Panc1 (cell line): ENCODE results near the gene FGF19. TPM values are rescaled to one million over a fixed set of nuclear protein-coding genes. Genes with fewer than 3 reads are reported as not detected.

Experiments
- ATAC-seq: fragments of 200-7000 bp; cut with Tn5 transposase; 2 replicates; pipeline ENCODE4 v1.9.1; 2020; ENCODE audit warnings: mild to moderate bottlenecking, moderate library complexity
- BruUV-seq: library from RNA; stranded (reverse); fragments of 400-500 nt; replicated peaks from 2 replicates; lab custom pipeline; 2021; lab: Mats Ljungman, UMichigan
- CTCF ChIA-PET: fragments of 300-600 bp; sonication (Branson Sonifier 250); formaldehyde crosslinking; loops from one replicate; lab custom pipeline; 2022; ENCODE audit warnings: antibody characterized with exemption; lab: Charles Lee
- POLR2A ChIA-PET: fragments of 300-600 bp; sonication (Branson Sonifier 250); formaldehyde crosslinking; loops from one replicate; lab custom pipeline; 2022; ENCODE audit warnings: antibody characterized with exemption; lab: Charles Lee
- DNase-seq: peaks from one replicate; pipeline ENCODE4 v3.0.0-alpha.2; 2010; ENCODE audit warnings: low read depth, low spot score
- H3K27ac ChIP-seq: 2 replicates; pipeline ENCODE4 v1.5.1; 2011; ENCODE audit warnings: mild to moderate bottlenecking, low read length, inconsistent platforms
- H3K27me3 ChIP-seq: fragments of 200-500 bp; sonication (Bioruptor generic); 2 replicates; pipeline ENCODE4 v1.6.0; 2014; ENCODE audit warnings: low read length, inconsistent platforms; ENCODE audit not compliant: control insufficient read depth, insufficient read depth
- H3K36me3 ChIP-seq: fragments of 200-500 bp; sonication (Bioruptor generic); 2 replicates; pipeline ENCODE4 v1.5.1; 2014; ENCODE audit warnings: inconsistent platforms, mild to moderate bottlenecking, low read length, moderate library complexity; ENCODE audit not compliant: control insufficient read depth, insufficient read depth
- H3K4me1 ChIP-seq: 2 replicates; pipeline ENCODE4 v1.5.1; 2011; ENCODE audit warnings: inconsistent platforms, mild to moderate bottlenecking, low read length, moderate library complexity; ENCODE audit not compliant: control insufficient read depth, insufficient read depth
- H3K4me3 ChIP-seq, 2 experiments: 2 replicates each; pipeline ENCODE4 v1.5.1; 2011 to 2012; ENCODE audit warnings: low read depth in 2 of 2, low read length in 2 of 2, mild to moderate bottlenecking in 2 of 2, inconsistent platforms in 1 of 2, moderate library complexity in 1 of 2
- H3K9me3 ChIP-seq: fragments of 200-500 bp; sonication (Bioruptor generic); 2 replicates; pipeline ENCODE4 v1.5.1; 2014; ENCODE audit warnings: low read depth, mild to moderate bottlenecking, inconsistent platforms, low read length, moderate library complexity; ENCODE audit not compliant: control insufficient read depth, insufficient read depth
- CTCF ChIP-seq: fragments of 450-650 bp; IDR thresholded peaks from 2 replicates; pipeline ENCODE4 v1.5.1; 2017; ENCODE audit warnings: mild to moderate bottlenecking
- POLR2AphosphoS5 ChIP-seq: IDR thresholded peaks from 2 replicates; pipeline ENCODE4 v1.6.1; 2012; ENCODE audit warnings: mild to moderate bottlenecking, low read depth, low read length, moderate library complexity
- REST ChIP-seq, 2 experiments: IDR thresholded peaks; 2 replicates each; pipeline ENCODE4 v1.6.1; 2011 to 2012; ENCODE audit warnings: low read depth in 2 of 2, control low read depth in 1 of 2, low read length in 1 of 2, mild to moderate bottlenecking in 1 of 2, moderate library complexity in 1 of 2; ENCODE audit not compliant: insufficient read depth in 1 of 2
- SIN3A ChIP-seq: IDR thresholded peaks from 2 replicates; pipeline ENCODE4 v1.6.1; 2012; ENCODE audit warnings: low read depth, mild to moderate bottlenecking, low read length, moderate library complexity, borderline replicate concordance; ENCODE audit not compliant: insufficient read depth
- TCF7L2 ChIP-seq: IDR thresholded peaks from 2 replicates; pipeline ENCODE4 v1.6.1; 2011; ENCODE audit warnings: mild to moderate bottlenecking, low read depth, low read length, inconsistent platforms
- in situ Hi-C: cut with HindIII; loops from 2 replicates; pipeline ENCODE4 v1.10.0; 2016; ENCODE audit warnings: low sequenced_read_pairs, low pct_unique_long_range_greater_than_20kb
- intact Hi-C: fragments of 100-400 bp; cut with micrococcal nuclease; formaldehyde crosslinking; loops from one replicate; pipeline ENCODE4 v1.10.0; 2022; ENCODE audit not compliant: unreplicated experiment
- total RNA-seq: library from RNA; stranded (reverse); gene quantifications from one replicate; pipeline ENCODE4 v1.2.1, GENCODE V29; 2021; ENCODE audit not compliant: unreplicated experiment

Gene FGF19
- total RNA-seq, 1 experiment from 2014 or later = not detected

- no peak for ATAC-seq
- no peak overlapping the region for H3K4me3 ChIP-seq
- ChIA-PET POLR2A (interaction anchor here (0.6 kb wide), 1 partner anchor 560 kb away, joined by 4 read pairs; no protein-coding TSS in a partner anchor), CTCF (interaction anchor here (1.1 kb wide), 1 partner anchor 13 kb away, joined by 3 read pairs; no protein-coding TSS in a partner anchor)
- TF ChIP-seq REST (IDR thresholded peaks at IDR 0.05; ENCODE audit: insufficient read depth in 1 of 2, low read depth in 2 of 2, low read length in 1 of 2) (no peak), CTCF (no peak), TCF7L2 (0 out of 2 replicates have a peak, but pooled peaks have one; percentile 12), SIN3A (no peak), POLR2AphosphoS5 (no peak)
- no TSS peak for BruUV-seq
- DNase-seq = no peak
- no peak overlapping the region; the same call in 1 of the 2 replicates for H3K27ac ChIP-seq
- in situ Hi-C loops (no loop called here), intact Hi-C loops (no loop called here)
- peaks cover 4% of the 10 kb centered on the region; the same call in 1 of the 2 replicates for H3K36me3 ChIP-seq
- no peaks in the 10 kb centered on the region for H3K27me3 ChIP-seq
- peaks cover 13% of the 10 kb centered on the region for H3K4me1 ChIP-seq
- no peaks in the 10 kb centered on the region for H3K9me3 ChIP-seq
Observed at GRCh38 chr11:69669486-69669885, 34.3 kb downstream of the FGF19 start.

- in situ Hi-C loops = no loop called here
- no peaks in the 10 kb centered on the region for H3K9me3 ChIP-seq
- CTCF ChIA-PET = interaction anchor here (0.5 kb wide), 1 partner anchor 864 kb away, joined by 3 read pairs; no protein-coding TSS in a partner anchor
- TSS peak; percentile 1 for BruUV-seq
- H3K4me3 ChIP-seq = no peak overlapping the region
- ATAC-seq (no peak), DNase-seq (no peak)
- POLR2A ChIA-PET = interaction anchor here (0.6 kb wide), 1 partner anchor 8 kb away, joined by 10 read pairs; no protein-coding TSS in a partner anchor
- H3K27ac ChIP-seq = no peak overlapping the region
- H3K36me3 ChIP-seq = 0 out of 2 replicates have a peak, but pooled peaks cover 4% of the 10 kb centered on the region
- peaks cover 9% of the 10 kb centered on the region for H3K4me1 ChIP-seq
- no peaks in the 10 kb centered on the region for H3K27me3 ChIP-seq
- TF ChIP-seq POLR2AphosphoS5 (no peak), TCF7L2 (no peak), REST (IDR thresholded peaks at IDR 0.05; ENCODE audit: insufficient read depth in 1 of 2, low read depth in 2 of 2, low read length in 1 of 2) (no peak), SIN3A (no peak), CTCF (no peak)
- intact Hi-C loops = no loop called here
Observed at GRCh38 chr11:69667619-69668604, 35.9 kb downstream of the FGF19 start.
